Measurements from ENCODE around the gene ZFHX3.

Gene ZFHX3

DNA sequence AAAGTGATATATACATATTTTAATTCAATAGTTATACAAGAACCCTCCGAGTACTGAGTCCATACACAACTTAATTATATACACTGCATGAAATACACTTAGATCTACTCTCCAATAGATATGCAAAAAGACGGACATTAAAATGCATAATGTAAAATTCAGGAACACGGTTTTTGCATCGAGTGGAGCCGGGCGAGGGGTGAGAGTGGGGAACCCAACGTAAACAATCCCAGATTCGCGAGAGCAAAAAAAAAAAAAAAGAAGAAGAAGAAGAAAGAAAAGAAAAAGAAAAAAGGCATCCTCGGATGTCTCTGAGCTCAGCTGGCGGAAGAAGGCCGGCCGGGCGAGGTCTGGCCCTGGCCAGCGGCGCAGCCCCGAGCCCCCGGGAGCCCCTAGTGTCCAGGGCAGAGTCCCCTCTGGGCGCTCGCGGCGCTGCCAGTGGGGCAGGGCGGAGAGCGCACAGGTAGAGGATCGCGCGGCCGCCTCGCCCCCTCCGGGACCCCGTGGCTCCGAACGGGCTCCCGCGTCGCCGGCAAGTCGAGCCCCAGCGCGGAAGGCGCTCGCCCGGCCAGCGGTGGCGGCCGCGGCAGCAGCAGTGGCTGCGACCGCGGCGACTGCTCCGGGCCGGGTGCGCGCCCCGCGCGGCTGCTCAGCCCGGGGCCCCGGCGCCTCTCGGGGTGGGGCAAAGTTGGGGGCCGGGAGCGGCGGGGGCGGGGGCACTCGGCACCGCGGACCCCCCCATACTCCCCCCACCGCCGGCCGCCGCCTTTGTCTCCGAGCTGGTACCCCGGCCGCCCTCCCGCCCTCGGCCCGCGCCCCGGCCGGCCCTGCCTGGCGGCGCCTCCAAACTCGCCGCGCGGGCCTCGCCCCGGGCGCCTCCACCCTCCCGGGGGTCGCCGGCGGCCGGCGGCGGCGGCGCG is 9.6 kb upstream of the ZFHX3 start:
- Histone ChIP-seq H3K9ac (peak overlapping the region; percentile 58; the same call in 1 of the 2 replicates), H3K4me2 (peak overlapping the region; percentile 91), H4K20me1 (peaks cover 70% of the 10 kb centered on the region), H3K27me3 (peaks cover 100% of the 10 kb centered on the region), H3K4me3 (peak overlapping the region; percentile 81), H3K27ac (no peak overlapping the region), H3K9me3 (no peaks in the 10 kb centered on the region), H3K4me1 (peaks cover 4% of the 10 kb centered on the region; the same call in 1 of the 2 replicates), H3K36me3 (no peaks in the 10 kb centered on the region)
- TF ChIP-seq Cebpa-rat (IDR thresholded peaks at IDR 0.05) = no peak

DNA sequence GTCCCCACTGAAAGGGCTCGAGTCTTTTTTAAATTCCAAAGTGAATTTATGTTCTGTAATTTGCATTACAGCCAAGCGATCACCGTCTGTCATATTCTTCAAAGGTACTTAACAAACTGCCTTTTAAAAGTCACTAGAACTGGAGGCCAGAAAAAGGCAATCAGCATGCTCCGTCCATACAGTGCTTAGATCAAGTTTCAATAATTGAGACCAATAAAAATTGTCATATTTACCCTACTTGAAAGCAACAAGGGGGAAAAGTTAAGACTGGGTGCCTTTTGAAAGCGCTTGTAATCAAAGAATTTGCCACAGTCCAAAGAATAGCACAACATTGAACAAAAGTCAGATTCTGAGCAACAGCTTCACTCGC is 9.0 kb upstream of the ZFHX3 start:
- no peak overlapping the region for H3K9ac ChIP-seq
- H3K27me3 ChIP-seq = peaks cover 100% of the 10 kb centered on the region
- H4K20me1 ChIP-seq = peaks cover 63% of the 10 kb centered on the region
- H3K4me2 ChIP-seq = no peak overlapping the region
- no peak overlapping the region for H3K4me3 ChIP-seq
- peaks cover 4% of the 10 kb centered on the region; the same call in 1 of the 2 replicates for H3K4me1 ChIP-seq
- H3K36me3 ChIP-seq = no peaks in the 10 kb centered on the region
- H3K27ac ChIP-seq = no peak overlapping the region
- no peak for TF ChIP-seq Cebpa-rat (IDR thresholded peaks at IDR 0.05)
- no peaks in the 10 kb centered on the region for H3K9me3 ChIP-seq

DNA sequence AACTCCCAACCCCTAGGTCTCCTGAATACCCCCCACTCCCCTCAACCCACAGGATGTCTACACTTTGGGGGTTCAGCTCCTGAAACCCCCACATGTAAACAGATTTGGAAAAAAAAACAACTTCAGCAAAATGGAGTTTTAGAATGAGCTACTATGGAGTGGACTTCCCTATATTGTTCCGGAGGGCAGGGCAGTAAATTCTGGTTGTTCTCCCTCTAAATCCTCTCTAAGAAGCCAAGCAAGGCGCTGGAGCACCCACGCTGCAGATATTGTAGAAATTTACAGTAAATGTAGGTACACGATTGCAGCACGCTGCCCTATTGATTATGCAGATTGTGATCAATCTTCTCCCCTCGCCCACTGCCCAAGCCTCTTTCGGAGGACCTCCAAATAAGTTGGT is 8.5 kb upstream of the ZFHX3 start:
- Histone ChIP-seq H3K9ac (no peak overlapping the region), H3K27ac (no peak overlapping the region), H3K9me3 (no peaks in the 10 kb centered on the region), H3K4me1 (peaks cover 4% of the 10 kb centered on the region; the same call in 1 of the 2 replicates), H4K20me1 (peaks cover 62% of the 10 kb centered on the region), H3K4me3 (no peak overlapping the region), H3K36me3 (no peaks in the 10 kb centered on the region), H3K27me3 (peaks cover 100% of the 10 kb centered on the region), H3K4me2 (no peak overlapping the region)
- no peak for TF ChIP-seq Cebpa-rat (IDR thresholded peaks at IDR 0.05)

DNA sequence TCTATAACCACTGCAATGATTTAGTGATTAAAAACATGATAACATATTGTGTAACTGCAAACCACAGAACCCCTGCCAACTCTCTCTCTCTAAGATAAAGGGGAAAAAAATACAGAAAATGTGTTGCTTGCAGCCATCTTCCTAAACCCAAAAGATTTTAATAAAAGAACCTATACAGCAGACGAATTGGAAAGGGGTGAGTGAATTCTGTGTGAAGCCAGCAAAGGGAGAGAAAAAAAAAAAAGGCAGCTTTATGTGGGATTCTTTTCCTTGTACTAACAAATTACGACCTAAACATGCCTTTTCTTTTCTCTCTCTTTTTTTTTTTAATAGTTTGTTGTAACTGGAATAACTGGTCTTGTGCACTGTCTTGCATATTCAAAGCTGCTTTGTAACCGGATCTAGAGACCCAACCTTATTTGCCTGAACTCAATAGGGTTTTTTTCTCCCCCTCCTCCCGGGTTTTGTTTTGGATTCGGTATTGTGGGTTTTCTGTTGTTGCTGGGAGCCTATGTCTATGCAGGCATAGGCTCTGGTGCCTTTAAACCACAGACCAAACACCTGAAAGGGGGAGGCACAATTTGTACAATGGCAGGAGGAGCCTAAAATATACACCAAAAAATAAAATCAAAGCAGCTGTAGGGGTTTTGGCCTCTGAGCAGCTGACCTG is 7.0 kb upstream of the ZFHX3 start:
- Histone ChIP-seq H3K4me1 (peaks cover 4% of the 10 kb centered on the region; the same call in 1 of the 2 replicates), H3K36me3 (no peaks in the 10 kb centered on the region), H3K9me3 (no peaks in the 10 kb centered on the region), H3K9ac (no peak overlapping the region), H3K27ac (no peak overlapping the region), H4K20me1 (peaks cover 51% of the 10 kb centered on the region), H3K4me2 (no peak overlapping the region), H3K4me3 (no peak overlapping the region), H3K27me3 (peaks cover 100% of the 10 kb centered on the region)
- no peak for TF ChIP-seq Cebpa-rat (IDR thresholded peaks at IDR 0.05)

DNA sequence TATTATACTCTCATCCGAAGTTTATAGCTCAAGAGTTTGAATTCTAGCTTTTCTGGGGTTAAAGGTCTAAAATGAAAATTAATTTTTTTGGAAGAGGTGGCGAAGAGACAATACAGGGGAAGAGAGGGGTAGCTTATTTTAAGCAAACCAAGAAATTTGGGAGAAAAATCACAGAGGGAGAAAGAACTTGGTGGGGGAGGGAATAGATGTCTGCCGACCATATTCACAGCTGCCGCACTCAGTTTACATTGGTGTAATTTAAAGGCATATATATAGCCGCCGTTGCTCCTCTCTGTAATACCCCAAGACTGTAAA is 6.5 kb upstream of the ZFHX3 start:
- no peak overlapping the region for H3K4me3 ChIP-seq
- H4K20me1 ChIP-seq = peaks cover 46% of the 10 kb centered on the region

DNA sequence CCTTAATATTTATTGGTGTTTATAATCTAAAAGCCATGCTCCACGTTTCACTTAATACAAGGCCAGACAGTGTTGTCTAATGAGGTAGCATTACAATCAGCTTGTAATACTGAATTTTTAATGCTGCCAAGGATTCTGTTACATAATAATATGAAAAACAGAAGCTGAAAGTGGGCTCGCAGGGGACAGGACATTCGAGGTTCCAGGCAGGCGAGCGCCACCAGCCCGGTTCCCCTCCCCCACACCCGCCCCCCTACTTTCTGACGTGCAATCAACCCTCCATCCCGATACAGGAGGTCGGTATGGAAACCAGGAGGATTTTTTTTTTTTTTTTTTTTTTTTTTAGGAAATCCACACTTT is 6.2 kb upstream of the ZFHX3 start:
- Histone ChIP-seq H3K36me3 (no peaks in the 10 kb centered on the region), H3K27me3 (peaks cover 100% of the 10 kb centered on the region), H3K27ac (no peak overlapping the region), H3K9me3 (no peaks in the 10 kb centered on the region), H3K4me1 (peaks cover 4% of the 10 kb centered on the region; the same call in 1 of the 2 replicates), H3K4me2 (no peak overlapping the region), H4K20me1 (peaks cover 43% of the 10 kb centered on the region), H3K4me3 (no peak overlapping the region), H3K9ac (no peak overlapping the region)
- TF ChIP-seq Cebpa-rat (IDR thresholded peaks at IDR 0.05) = no peak

More for the DNA sequence above, 6.5 kb upstream of the ZFHX3 start:
- no peak overlapping the region for H3K9ac ChIP-seq
- H3K9me3 ChIP-seq = no peaks in the 10 kb centered on the region
- no peak for TF ChIP-seq Cebpa-rat (IDR thresholded peaks at IDR 0.05)
- H3K36me3 ChIP-seq = no peaks in the 10 kb centered on the region
- H3K27me3 ChIP-seq = peaks cover 100% of the 10 kb centered on the region
- H3K4me2 ChIP-seq = no peak overlapping the region
- H3K27ac ChIP-seq = no peak overlapping the region
- H3K4me1 ChIP-seq = peaks cover 4% of the 10 kb centered on the region; the same call in 1 of the 2 replicates

DNA sequence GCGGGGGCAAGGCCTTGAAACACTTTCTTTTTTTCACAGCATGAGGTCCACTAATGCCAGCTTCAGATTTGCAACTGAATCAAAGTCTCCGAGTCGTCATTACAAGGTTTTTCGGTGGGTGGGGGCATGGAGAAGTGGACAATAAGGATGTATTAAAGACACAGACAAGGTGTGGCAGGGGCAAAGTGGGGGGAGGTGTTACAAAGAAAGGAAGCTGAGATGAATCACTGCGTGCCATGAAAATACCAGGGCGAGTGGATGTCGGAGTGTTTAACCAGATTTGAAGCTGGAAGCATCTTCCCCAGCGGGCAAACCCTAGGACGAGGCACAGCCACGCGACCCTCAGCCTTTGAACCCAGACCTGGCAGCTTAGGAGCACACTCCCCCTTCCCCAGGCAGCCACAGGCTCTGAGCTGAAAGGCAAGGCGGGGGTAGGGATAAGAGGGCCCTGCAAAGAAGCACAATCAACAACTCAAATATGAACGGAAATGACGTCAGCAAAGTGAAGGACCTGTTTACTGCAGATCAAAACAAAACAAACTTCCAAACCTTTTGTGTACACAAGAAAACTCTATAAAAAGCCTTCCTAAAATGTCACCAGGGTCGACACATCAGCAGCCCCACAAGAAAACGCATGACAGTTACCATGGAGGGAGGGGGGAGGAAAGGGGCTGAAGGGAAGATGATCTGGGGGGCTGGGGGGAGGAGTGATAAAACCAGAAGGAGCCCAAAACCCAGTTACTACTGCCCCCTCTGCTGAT is 5.6 kb upstream of the ZFHX3 start:
- no peak for TF ChIP-seq Cebpa-rat (IDR thresholded peaks at IDR 0.05)
- H3K27me3 ChIP-seq = peaks cover 100% of the 10 kb centered on the region
- H3K9ac ChIP-seq = no peak overlapping the region
- no peak overlapping the region for H3K4me2 ChIP-seq
- peaks cover 8% of the 10 kb centered on the region for H3K4me1 ChIP-seq
- no peak overlapping the region for H3K27ac ChIP-seq
- H3K9me3 ChIP-seq = no peaks in the 10 kb centered on the region
- no peaks in the 10 kb centered on the region for H3K36me3 ChIP-seq
- H4K20me1 ChIP-seq = peaks cover 39% of the 10 kb centered on the region
- H3K4me3 ChIP-seq = no peak overlapping the region

DNA sequence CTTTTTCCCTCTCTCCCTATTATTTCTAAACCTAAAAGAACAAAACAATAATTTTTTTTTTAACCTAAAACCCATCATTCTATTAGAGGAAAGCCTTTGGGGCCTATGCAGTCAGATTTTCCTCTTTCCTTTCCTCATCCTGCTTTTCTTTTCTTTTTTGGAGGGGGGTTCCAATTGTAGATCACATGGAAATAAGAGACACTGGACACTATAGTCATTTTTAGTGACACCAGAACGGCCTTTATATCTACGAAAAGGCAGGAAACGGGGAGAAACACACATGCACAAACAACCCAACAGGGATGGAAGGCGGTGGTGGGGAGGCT is 5.1 kb upstream of the ZFHX3 start:
- Histone ChIP-seq H3K9ac (no peak overlapping the region), H3K4me2 (no peak overlapping the region), H3K4me1 (peaks cover 12% of the 10 kb centered on the region), H3K27ac (no peak overlapping the region), H4K20me1 (peaks cover 43% of the 10 kb centered on the region), H3K4me3 (no peak overlapping the region), H3K9me3 (no peaks in the 10 kb centered on the region), H3K36me3 (no peaks in the 10 kb centered on the region), H3K27me3 (peaks cover 100% of the 10 kb centered on the region)
- no peak for TF ChIP-seq Cebpa-rat (IDR thresholded peaks at IDR 0.05)

DNA sequence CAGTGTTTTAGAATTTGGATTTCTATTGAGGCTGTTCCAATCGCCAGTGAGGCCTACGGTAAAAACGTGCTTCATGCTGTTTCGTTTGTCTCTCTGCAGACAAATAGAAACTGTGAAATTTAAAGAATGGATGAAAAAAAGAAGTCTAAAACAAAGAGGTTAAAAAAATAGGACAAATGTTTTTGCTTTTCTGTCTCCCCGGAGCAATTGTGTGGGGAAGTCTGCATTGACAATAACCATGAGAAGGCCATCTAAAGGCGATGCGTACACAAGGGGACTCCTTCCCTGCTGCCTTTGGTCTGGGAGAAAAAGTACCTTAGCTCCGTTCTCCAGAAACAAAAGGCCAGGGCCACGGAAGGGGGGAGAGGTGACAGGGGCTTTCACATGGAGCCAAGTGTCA is 4.6 kb upstream of the ZFHX3 start:
- Histone ChIP-seq H3K9ac (no peak overlapping the region), H3K4me3 (no peak overlapping the region), H3K4me1 (peaks cover 13% of the 10 kb centered on the region), H4K20me1 (peaks cover 44% of the 10 kb centered on the region), H3K36me3 (no peaks in the 10 kb centered on the region), H3K27me3 (peaks cover 100% of the 10 kb centered on the region), H3K27ac (no peak overlapping the region), H3K9me3 (no peaks in the 10 kb centered on the region), H3K4me2 (no peak overlapping the region)
- TF ChIP-seq Cebpa-rat (IDR thresholded peaks at IDR 0.05) = no peak

DNA sequence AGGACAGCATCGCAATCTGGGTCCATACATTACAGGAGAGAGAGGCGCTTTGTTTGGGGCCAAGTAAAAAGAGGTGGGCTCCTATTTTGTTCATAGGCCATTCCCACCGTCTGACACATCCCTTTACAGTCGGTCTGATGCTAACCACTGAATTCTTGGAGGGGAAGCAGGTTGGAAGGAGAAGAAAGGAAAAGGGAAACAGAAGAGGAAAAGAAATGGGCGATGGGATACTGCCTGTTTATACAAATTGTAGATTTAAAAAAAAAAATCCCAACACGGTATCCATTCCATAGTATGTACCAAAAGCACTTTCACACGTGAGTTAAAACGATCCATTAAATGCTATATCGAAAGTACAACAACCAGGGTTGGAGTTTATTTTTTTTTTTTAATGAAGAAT is 4.0 kb upstream of the ZFHX3 start:
- no peak overlapping the region for H3K9ac ChIP-seq
- H3K9me3 ChIP-seq = no peaks in the 10 kb centered on the region
- peaks cover 43% of the 10 kb centered on the region for H4K20me1 ChIP-seq
- H3K27ac ChIP-seq = no peak overlapping the region
- H3K27me3 ChIP-seq = peaks cover 100% of the 10 kb centered on the region
- H3K4me1 ChIP-seq = peaks cover 15% of the 10 kb centered on the region
- no peak for TF ChIP-seq Cebpa-rat (IDR thresholded peaks at IDR 0.05)
- H3K4me2 ChIP-seq = no peak overlapping the region
- H3K36me3 ChIP-seq = no peaks in the 10 kb centered on the region
- H3K4me3 ChIP-seq = no peak overlapping the region

Data from BLaER1 (cell line).